ENCODE data around the gene SCFD2.

DNA sequence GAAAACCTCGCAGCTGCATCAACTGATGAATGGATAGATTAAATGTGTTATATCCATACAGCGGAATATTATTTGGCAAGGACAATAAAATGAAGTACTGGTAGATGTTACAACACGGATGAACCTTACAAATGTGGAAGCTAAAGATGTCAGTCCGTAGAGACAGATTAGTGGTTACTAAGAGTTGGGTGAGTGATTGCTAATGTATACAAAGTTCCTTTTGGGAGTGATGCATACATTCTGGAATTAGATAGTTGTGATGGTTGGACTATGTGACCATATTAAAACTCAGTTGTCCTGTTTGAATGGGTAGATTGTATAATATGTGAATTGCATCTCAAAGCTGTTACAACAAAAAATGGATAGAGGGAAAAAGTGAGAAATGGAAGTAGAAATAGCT is 14.4 kb upstream of the SCFD2 start:
- no peak for TF ChIP-seq EZH2phosphoT487 (IDR thresholded peaks at IDR 0.05; ENCODE audit: borderline replicate concordance, low read depth)
- no peak for TF ChIP-seq RAD21 (IDR thresholded peaks at IDR 0.05; ENCODE audit: low read length)
- TF ChIP-seq, protein P1, sequence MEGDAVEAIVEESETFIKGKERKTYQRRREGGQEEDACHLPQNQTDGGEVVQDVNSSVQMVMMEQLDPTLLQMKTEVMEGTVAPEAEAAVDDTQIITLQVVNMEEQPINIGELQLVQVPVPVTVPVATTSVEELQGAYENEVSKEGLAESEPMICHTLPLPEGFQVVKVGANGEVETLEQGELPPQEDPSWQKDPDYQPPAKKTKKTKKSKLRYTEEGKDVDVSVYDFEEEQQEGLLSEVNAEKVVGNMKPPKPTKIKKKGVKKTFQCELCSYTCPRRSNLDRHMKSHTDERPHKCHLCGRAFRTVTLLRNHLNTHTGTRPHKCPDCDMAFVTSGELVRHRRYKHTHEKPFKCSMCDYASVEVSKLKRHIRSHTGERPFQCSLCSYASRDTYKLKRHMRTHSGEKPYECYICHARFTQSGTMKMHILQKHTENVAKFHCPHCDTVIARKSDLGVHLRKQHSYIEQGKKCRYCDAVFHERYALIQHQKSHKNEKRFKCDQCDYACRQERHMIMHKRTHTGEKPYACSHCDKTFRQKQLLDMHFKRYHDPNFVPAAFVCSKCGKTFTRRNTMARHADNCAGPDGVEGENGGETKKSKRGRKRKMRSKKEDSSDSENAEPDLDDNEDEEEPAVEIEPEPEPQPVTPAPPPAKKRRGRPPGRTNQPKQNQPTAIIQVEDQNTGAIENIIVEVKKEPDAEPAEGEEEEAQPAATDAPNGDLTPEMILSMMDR (IDR thresholded peaks at IDR 0.05): no peak
- no peak for TF ChIP-seq POLR2AphosphoS5 (IDR thresholded peaks at IDR 0.05; ENCODE audit: low read depth, low read length)
- TF ChIP-seq, protein P2, sequence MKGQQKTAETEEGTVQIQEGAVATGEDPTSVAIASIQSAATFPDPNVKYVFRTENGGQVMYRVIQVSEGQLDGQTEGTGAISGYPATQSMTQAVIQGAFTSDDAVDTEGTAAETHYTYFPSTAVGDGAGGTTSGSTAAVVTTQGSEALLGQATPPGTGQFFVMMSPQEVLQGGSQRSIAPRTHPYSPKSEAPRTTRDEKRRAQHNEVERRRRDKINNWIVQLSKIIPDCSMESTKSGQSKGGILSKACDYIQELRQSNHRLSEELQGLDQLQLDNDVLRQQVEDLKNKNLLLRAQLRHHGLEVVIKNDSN (IDR thresholded peaks at IDR 0.05; ENCODE audit: borderline replicate concordance, low read depth): no peak
